ENCODE measurements around the gene DCC. TPM values are rescaled to one million over a fixed set of nuclear protein-coding genes. Genes with fewer than 3 reads are reported as not detected.

DCC gene
- total and polyA plus RNA-seq, 2 of the 8 experiments (the other 6 are each of a cell fraction or from before 2014, with no cell fraction given): 0.14 to 1.4 TPM

- TF ChIP-seq HDAC2 (IDR thresholded peaks at IDR 0.05; ENCODE audit: borderline replicate concordance in 1 of 2, low read depth in 2 of 2, low read length in 2 of 2) (no peak), MAFK (IDR thresholded peaks at IDR 0.05; ENCODE audit: low read depth, low read length) (no peak), FOSL1 (IDR thresholded peaks at IDR 0.05; ENCODE audit: insufficient read depth, low read depth, low read length) (no peak)
Measured at GRCh38 chr18:52322307-52322706, 17.7 kb upstream of the DCC start (continued).

All from H1 (cell line).